ENCODE measurements around the gene HS6ST3.

DNA sequence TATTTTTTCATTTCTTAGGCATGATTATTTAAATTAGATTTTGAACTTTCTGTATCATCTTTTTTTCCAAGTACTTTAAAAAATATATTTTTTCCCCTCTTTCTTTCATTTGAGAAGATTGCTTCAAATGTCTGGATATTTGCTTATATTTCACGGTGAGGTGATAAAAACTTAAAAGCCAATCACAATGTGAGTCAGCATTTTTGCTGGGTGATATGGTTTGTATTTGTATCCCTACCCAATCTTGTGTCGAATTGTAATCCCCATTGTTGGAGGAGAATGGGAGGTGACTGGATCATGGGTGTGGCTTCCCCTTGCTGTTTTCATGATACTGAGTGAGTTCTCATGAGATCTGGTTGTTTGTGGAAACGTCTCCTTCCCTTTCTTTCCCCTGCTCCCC, 583.9 kb downstream of the HS6ST3 start:
- TF ChIP-seq SP1 (CRISPR knock-in tag; conservative IDR thresholded peaks at IDR 0.05) (no peak), CREB1 (CRISPR knock-in tag; IDR thresholded peaks at IDR 0.05) (no peak)
- TF ChIP-seq, protein P1, sequence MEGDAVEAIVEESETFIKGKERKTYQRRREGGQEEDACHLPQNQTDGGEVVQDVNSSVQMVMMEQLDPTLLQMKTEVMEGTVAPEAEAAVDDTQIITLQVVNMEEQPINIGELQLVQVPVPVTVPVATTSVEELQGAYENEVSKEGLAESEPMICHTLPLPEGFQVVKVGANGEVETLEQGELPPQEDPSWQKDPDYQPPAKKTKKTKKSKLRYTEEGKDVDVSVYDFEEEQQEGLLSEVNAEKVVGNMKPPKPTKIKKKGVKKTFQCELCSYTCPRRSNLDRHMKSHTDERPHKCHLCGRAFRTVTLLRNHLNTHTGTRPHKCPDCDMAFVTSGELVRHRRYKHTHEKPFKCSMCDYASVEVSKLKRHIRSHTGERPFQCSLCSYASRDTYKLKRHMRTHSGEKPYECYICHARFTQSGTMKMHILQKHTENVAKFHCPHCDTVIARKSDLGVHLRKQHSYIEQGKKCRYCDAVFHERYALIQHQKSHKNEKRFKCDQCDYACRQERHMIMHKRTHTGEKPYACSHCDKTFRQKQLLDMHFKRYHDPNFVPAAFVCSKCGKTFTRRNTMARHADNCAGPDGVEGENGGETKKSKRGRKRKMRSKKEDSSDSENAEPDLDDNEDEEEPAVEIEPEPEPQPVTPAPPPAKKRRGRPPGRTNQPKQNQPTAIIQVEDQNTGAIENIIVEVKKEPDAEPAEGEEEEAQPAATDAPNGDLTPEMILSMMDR (IDR thresholded peaks at IDR 0.05): no peak

Data from WTC11 (cell line).